Neural crest cell (in vitro differentiated cells): ENCODE results near the gene GPN2. TPM values are rescaled to one million over a fixed set of nuclear protein-coding genes. Genes with fewer than 3 reads are reported as not detected.

Source experiments
- DNase-seq: peaks from one replicate; pipeline ENCODE4 v3.0.0; 2021; ENCODE audit warnings: low read depth, mixed read lengths, low spot score
- H3K27ac Mint-ChIP-seq: one replicate; pipeline ENCODE4 v1.8.0; 2021; ENCODE audit warnings: mild to moderate bottlenecking, mixed read lengths; ENCODE audit not compliant: unreplicated experiment
- H3K27me3 Mint-ChIP-seq: 2 replicates; pipeline ENCODE4 v1.8.0; 2021; ENCODE audit warnings: low read depth, mild to moderate bottlenecking, mixed read lengths
- H3K36me3 Mint-ChIP-seq: 2 replicates; pipeline ENCODE4 v1.8.0; 2021; ENCODE audit warnings: low read depth, mild to moderate bottlenecking, mixed read lengths
- H3K4me1 Mint-ChIP-seq: 2 replicates; pipeline ENCODE4 v1.8.0; 2021; ENCODE audit warnings: mixed read lengths
- H3K4me3 Mint-ChIP-seq: one replicate; pipeline ENCODE4 v1.8.0; 2021; ENCODE audit warnings: mild to moderate bottlenecking, mixed read lengths
- H3K9me3 Mint-ChIP-seq: 2 replicates; pipeline ENCODE4 v1.8.0; 2021; ENCODE audit warnings: mixed read lengths
- CTCF ChIP-seq: fragments of 200-600 bp; sonication (generic); conservative IDR thresholded peaks from 2 replicates; pipeline ENCODE4 v1.5.0; 2021; ENCODE audit warnings: antibody characterized with exemption, mild to moderate bottlenecking
- total RNA-seq: library from RNA; stranded (reverse); gene quantifications from 2 replicates; pipeline ENCODE4 v1.2.1, GENCODE V29; 2021

GPN2 gene
- total RNA-seq, 1 donor from 2014 or later = 31.7 TPM

DNA sequence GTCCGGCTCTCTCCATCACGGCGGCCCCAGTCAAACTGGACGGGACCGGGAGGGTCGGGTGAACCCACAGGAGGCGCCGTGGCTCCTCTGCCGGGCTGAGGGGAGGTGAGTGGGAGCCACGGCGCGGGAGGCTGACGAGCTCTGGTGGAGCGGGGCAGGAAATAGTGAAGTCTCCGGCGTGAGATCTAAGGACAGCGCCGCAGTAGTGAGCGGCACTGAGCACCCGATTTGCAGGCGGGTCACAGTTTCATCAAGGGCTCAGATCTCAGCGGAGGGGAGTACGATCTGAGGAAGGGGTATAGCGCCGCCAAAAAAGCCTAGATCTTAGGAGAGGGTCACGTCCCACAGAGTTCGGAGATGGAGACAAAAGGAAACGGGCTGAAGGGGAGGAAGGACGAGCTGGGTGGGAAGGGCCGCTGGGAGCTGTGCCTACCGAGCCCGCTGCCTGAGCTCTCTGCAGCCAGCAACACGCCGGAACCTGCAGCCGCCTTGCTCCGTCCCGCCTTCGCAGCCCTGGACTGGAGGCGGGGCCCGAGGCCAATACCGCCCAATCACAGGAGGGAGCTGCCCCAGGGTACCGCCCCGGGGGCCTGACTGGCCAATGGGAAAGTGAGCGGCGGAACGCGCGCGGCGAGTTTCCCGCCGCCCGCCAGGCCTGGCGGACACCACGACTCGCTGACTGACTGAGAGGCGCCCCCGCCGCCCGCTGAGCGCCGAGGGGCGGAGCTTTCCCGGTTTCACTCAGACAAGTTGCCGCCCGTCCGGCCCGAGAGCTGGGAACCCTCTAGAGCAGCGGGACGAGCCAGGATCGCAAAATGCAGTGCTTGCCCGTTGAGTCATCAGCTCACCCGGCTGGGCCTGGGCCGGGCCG lies 25.2 kb downstream of the GPN2 start:
- H3K9me3 Mint-ChIP-seq = no peaks in the 10 kb centered on the region
- H3K27ac Mint-ChIP-seq = peak overlapping the region; percentile 89
- peak; percentile 95 for DNase-seq
- H3K36me3 Mint-ChIP-seq = no peaks in the 10 kb centered on the region
- no peaks in the 10 kb centered on the region for H3K27me3 Mint-ChIP-seq
- peaks cover 14% of the 10 kb centered on the region for H3K4me1 Mint-ChIP-seq
- TF ChIP-seq CTCF = no peak
- peak overlapping the region; percentile 88 for H3K4me3 Mint-ChIP-seq

DNA sequence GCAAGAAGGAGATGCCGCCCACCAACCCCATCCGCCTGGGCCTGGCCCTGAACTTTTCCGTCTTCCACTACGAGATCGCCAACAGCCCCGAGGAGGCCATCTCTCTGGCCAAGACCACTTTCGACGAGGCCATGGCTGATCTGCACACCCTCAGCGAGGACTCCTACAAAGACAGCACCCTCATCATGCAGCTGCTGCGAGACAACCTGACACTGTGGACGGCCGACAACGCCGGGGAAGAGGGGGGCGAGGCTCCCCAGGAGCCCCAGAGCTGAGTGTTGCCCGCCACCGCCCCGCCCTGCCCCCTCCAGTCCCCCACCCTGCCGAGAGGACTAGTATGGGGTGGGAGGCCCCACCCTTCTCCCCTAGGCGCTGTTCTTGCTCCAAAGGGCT lies 26.4 kb downstream of the GPN2 start:
- Mint-ChIP-seq H3K4me3 (peak overlapping the region; percentile 88), H3K9me3 (no peaks in the 10 kb centered on the region), H3K27me3 (no peaks in the 10 kb centered on the region), H3K4me1 (peaks cover 14% of the 10 kb centered on the region), H3K36me3 (no peaks in the 10 kb centered on the region), H3K27ac (no peak overlapping the region)
- no peak for DNase-seq
- TF ChIP-seq CTCF = no peak

DNA sequence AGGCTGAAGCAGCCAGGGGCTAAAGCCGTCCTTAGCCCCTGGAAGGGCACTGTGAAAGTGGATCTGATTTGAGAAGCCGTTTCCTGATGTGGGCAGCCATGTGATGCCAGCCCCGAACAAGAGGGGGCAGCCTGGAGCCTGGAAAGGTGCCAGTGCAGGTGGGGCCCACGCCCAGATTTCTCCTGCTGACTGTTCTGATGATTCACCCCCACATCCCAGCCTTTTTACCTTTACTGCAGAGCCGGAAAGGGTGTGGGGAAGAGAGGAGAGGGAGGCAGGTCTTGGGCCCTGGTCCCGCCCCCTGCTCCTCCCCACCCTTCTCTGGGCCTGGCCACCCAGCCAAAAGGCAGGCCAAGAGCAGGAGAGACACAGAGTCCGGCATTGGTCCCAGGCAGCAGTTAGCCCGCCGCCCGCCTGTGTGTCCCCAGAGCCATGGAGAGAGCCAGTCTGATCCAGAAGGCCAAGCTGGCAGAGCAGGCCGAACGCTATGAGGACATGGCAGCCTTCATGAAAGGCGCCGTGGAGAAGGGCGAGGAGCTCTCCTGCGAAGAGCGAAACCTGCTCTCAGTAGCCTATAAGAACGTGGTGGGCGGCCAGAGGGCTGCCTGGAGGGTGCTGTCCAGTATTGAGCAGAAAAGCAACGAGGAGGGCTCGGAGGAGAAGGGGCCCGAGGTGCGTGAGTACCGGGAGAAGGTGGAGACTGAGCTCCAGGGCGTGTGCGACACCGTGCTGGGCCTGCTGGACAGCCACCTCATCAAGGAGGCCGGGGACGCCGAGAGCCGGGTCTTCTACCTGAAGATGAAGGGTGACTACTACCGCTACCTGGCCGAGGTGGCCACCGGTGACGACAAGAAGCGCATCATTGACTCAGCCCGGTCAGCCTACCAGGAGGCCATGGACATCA lies 27.1 kb downstream of the GPN2 start, which contains the start of gene SFN:
Gene SFN (plus strand): TSS at position 369 of the 904 bp plus-strand sequence. CDS start 64 bp downstream, at position 433.
- TF ChIP-seq CTCF = peak; percentile 60
- Mint-ChIP-seq H3K4me1 (peaks cover 14% of the 10 kb centered on the region), H3K27me3 (no peaks in the 10 kb centered on the region), H3K27ac (peak within 1 kb of the TSS; percentile 71), H3K4me3 (peak within 1 kb of the TSS; percentile 88), H3K9me3 (no peaks in the 10 kb centered on the region), H3K36me3 (no peaks in the 10 kb centered on the region)
- DNase-seq = no peak

DNA sequence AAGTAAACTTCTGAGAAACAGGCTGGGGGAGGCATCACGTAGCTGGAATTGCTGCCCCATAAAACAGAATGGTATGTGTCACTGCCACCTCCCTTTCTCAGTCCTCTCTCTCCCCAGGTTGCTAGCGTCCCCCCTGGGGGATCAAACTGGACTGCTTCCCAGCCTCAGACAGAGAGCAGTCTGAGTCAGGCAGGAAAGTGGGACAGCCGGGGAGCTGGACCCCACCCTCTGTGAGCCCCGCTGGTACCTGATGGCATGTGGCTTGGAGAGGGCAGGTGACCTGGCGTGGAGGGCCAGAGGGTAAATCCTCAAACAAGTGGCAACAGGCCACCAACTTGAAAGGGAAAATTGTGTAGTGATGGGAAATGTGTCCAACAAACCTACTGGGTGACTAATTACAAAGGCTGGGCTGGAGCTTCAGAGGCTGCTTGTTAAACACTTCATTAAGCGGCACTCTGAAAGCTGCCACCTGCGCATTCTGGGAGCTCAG lies 28.1 kb downstream of the GPN2 start:
- Mint-ChIP-seq H3K27ac (peak overlapping the region; percentile 71), H3K4me3 (peak overlapping the region; percentile 88), H3K27me3 (no peaks in the 10 kb centered on the region), H3K36me3 (no peaks in the 10 kb centered on the region), H3K9me3 (no peaks in the 10 kb centered on the region), H3K4me1 (peaks cover 14% of the 10 kb centered on the region)
- no peak for DNase-seq
- no peak for TF ChIP-seq CTCF

DNA sequence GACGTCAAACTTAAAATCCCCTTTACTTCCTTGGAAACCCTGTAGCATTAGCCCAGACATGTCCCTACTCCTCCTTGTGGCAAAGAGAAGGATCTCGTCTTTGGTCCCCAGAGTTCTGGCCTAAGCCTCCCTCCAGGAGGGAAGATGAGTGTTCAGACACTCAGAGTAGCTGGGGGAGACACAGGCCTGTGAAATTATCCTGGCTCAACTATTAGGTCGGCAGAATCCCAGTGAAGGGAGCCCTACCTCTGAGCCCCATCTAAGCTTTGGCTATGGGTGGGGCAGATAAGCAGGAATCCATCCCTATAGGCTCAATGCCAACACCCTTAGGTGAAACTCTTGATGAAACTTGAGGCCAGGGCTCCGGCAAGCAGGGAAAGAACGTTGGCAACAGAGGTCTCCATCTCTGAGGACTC lies 28.8 kb downstream of the GPN2 start:
- H3K4me3 Mint-ChIP-seq = peak overlapping the region; percentile 70
- peaks cover 14% of the 10 kb centered on the region for H3K4me1 Mint-ChIP-seq
- TF ChIP-seq CTCF = peak; percentile 26
- H3K27me3 Mint-ChIP-seq = no peaks in the 10 kb centered on the region
- no peak for DNase-seq
- H3K36me3 Mint-ChIP-seq = no peaks in the 10 kb centered on the region
- H3K9me3 Mint-ChIP-seq = no peaks in the 10 kb centered on the region
- H3K27ac Mint-ChIP-seq = peak overlapping the region; percentile 57
